ENCODE results near the gene HMGB2. TPM values are rescaled to one million over a fixed set of nuclear protein-coding genes. Genes with fewer than 3 reads are reported as not detected.
A peak's percentile ranks its signal among the peaks of the same experiment; 100 is the strongest.

Gene HMGB2
- total and polyA plus RNA-seq, 5 experiments from 2014 or later, result 102 to 154 (median 115) TPM

DNA sequence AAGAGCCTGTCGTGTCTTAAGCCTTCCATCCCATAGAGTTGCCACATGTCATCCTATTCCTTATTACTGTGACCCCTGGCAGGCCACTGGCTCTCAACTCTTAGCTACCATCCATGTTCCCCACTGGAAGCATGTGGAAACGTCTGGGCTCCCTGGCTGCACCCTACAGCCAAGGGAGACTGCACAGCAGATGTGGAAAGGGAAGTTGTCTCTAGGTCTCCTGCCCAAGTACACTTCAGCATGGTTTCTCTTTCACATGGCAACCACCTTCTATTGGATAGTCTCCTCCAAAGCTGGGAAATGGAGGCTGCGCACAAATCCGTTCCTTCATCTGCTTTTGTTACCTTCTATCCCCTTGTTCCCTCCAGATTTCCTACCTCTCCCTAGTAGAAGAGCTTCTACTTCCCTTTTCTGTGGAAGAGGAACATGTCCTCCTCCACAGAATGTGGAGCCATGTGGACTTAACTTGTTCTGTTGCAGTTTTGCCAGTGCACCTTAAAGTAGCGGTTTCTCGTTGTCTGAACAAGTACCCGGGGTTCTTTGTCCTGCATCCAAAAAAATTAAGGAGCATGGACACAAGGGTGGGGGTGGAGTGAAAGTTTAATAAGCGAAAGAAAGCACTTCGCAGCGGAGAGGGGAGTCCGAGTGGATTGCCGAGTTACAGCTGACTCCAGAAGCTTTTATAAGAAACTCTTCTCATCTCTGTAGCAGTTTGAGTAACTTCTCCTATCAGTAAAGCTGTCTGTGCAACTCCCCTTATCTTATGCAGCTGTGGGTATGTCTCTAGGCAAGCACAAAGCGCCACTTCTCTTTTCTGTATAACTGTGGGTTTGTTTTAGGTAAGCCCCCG lies 52.5 kb downstream of the HMGB2 start:
- peaks cover 0 to 55% (median 10%) of the 10 kb centered on the region in 9 donors for H3K9me3 Mint-ChIP-seq
- no peak for ATAC-seq

More for the DNA sequence above, 52.5 kb downstream of the HMGB2 start:
- no peaks in the 10 kb centered on the region for H3K27me3 Mint-ChIP-seq
- H3K36me3 Mint-ChIP-seq, result peaks cover 0 to 65% (median 27%) of the 10 kb centered on the region in 3 donors
- DNase-seq, result no peak
- H3K4me1 Mint-ChIP-seq, result peaks cover 0 to 13% (median 12%) of the 10 kb centered on the region in 4 donors
- POLR2A ChIA-PET, result no interaction called here
- H3K27ac Mint-ChIP-seq, result peak overlapping the region in 1 of 10 donors; percentile 11
- no peak overlapping the region for H3K4me3 Mint-ChIP-seq

Other genes starting within 250 kb of the HMGB2 start
- 10 to 100 TPM; 17.5 to 18.7 TPM for gene GALNT7, start 165.5 kb downstream of the HMGB2 start, total RNA-seq
- gene GALNT7, start 165.5 kb downstream of the HMGB2 start, polyA plus RNA-seq, result 1 to 10 TPM; 5.6 to 8.6 (median 6.8) TPM
- 1 to 10 TPM; 2.0 to 2.3 TPM for gene SAP30, start 36.6 kb upstream of the HMGB2 start, total RNA-seq
- 1 to 10 TPM; 1.2 to 5.3 (median 1.3) TPM for gene SAP30, start 36.6 kb upstream of the HMGB2 start, polyA plus RNA-seq
- not detected for gene SCRG1, start 64.8 kb upstream of the HMGB2 start, total RNA-seq
- gene SCRG1, start 64.8 kb upstream of the HMGB2 start, polyA plus RNA-seq, result not detected
- gene HAND2, start 195.9 kb upstream of the HMGB2 start, total RNA-seq, result not detected
- gene HAND2, start 195.9 kb upstream of the HMGB2 start, polyA plus RNA-seq, result not detected

All from naive thymus-derived CD8-positive, alpha-beta T cell (primary cell).